Measurements from ENCODE around the gene PHF8. TPM values are rescaled to one million over a fixed set of nuclear protein-coding genes. Genes with fewer than 3 reads are reported as not detected.

The PHF8 gene
- polyA plus RNA-seq, 1 experiment = 9.7 TPM

DNA sequence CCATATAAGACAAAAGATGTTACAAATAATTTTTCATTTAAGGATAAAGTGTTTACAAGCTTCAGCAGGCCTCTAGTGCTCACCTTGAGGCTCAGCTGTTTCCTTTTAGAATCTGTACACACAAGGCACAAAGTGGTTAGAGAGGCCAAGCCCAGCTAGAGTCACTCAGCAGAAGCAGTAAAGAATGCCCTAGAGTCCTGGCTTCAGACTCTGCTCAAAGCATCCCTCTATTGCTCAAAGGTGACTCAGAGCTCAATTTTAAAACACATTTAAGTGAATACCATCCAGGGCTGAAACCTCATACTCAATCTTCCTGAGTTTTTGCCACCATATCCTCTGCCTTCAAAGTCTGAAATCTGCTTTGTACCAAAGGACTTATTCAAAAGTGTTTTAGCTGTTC, 22.6 kb upstream of the PHF8 start:
- Histone ChIP-seq H3K4me3 (ENCODE audit: low read depth, low read length) (no peak overlapping the region), H3K27me3 (ENCODE audit: control insufficient read depth, insufficient read depth, low read length) (no peaks in the 10 kb centered on the region), H3K9me3 (ENCODE audit: control insufficient read depth, insufficient read depth, low read length) (no peaks in the 10 kb centered on the region), H3K27ac (ENCODE audit: low read depth, low read length) (no peak overlapping the region)
- ChIA-PET CTCF (no interaction called here), POLR2A (no interaction called here)
- no peak for DNase-seq (ENCODE audit: low read depth, low spot score)
- TF ChIP-seq, protein P1, sequence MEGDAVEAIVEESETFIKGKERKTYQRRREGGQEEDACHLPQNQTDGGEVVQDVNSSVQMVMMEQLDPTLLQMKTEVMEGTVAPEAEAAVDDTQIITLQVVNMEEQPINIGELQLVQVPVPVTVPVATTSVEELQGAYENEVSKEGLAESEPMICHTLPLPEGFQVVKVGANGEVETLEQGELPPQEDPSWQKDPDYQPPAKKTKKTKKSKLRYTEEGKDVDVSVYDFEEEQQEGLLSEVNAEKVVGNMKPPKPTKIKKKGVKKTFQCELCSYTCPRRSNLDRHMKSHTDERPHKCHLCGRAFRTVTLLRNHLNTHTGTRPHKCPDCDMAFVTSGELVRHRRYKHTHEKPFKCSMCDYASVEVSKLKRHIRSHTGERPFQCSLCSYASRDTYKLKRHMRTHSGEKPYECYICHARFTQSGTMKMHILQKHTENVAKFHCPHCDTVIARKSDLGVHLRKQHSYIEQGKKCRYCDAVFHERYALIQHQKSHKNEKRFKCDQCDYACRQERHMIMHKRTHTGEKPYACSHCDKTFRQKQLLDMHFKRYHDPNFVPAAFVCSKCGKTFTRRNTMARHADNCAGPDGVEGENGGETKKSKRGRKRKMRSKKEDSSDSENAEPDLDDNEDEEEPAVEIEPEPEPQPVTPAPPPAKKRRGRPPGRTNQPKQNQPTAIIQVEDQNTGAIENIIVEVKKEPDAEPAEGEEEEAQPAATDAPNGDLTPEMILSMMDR (IDR thresholded peaks at IDR 0.05; ENCODE audit: low read depth, low read length) = no peak

DNA sequence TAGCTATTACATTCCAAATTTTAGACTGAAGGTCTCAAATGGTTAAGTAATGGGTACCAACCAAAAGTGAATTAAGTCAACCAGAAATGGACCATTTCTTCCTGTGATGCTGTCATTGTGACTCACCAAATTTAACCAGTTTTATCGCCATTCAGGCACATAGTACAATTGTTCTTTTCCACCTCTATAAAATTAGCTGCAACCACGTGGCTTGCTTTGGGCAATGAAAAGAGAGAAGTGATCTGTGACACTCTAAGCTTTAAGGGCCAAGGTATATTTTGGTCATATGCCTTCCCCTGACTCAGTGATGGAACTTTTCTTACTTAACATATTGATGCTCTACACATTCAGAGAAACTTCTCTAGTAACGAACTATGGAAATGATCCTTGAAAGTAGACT, 20.3 kb upstream of the PHF8 start:
- no peaks in the 10 kb centered on the region for H3K27me3 ChIP-seq (ENCODE audit: control insufficient read depth, insufficient read depth, low read length)
- no peak for DNase-seq (ENCODE audit: low read depth, low spot score)
- TF ChIP-seq, protein P1 (IDR thresholded peaks at IDR 0.05; ENCODE audit: low read depth, low read length) = no peak
- POLR2A ChIA-PET = interaction anchor here (0.8 kb wide), 1 partner anchor 20 kb away, joined by 3 read pairs; the partner anchor contains the start of gene PHF8
- H3K9me3 ChIP-seq (ENCODE audit: control insufficient read depth, insufficient read depth, low read length) = no peaks in the 10 kb centered on the region
- CTCF ChIA-PET = no interaction called here
- no peak overlapping the region for H3K4me3 ChIP-seq (ENCODE audit: low read depth, low read length)
- no peak overlapping the region for H3K27ac ChIP-seq (ENCODE audit: low read depth, low read length)

DNA sequence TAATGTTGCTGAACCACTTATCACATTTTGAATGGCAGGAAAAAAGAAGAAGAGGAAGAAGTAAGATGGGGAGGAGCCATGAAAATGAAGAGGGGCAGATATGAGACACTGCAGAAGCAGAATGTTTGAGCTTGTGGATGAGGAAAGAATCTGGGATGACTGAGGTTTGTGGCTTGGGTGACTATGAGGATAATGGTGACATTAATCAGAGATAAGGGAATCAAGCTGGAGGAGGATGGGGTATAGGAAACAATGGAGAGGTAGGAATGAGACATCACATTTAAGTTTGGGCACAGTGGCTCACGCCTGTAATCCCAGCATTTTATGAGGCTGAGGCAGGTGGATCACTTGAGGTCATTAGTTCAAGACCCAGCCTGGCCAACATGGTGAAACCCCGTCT, 19.1 kb upstream of the PHF8 start:
- DNase-seq (ENCODE audit: low read depth, low spot score) = no peak
- ChIA-PET POLR2A (no interaction called here), CTCF (no interaction called here)
- Histone ChIP-seq H3K9me3 (ENCODE audit: control insufficient read depth, insufficient read depth, low read length) (no peaks in the 10 kb centered on the region), H3K27me3 (ENCODE audit: control insufficient read depth, insufficient read depth, low read length) (no peaks in the 10 kb centered on the region), H3K4me3 (ENCODE audit: low read depth, low read length) (no peak overlapping the region), H3K27ac (ENCODE audit: low read depth, low read length) (no peak overlapping the region)
- TF ChIP-seq, protein P1 (IDR thresholded peaks at IDR 0.05; ENCODE audit: low read depth, low read length) = no peak

DNA sequence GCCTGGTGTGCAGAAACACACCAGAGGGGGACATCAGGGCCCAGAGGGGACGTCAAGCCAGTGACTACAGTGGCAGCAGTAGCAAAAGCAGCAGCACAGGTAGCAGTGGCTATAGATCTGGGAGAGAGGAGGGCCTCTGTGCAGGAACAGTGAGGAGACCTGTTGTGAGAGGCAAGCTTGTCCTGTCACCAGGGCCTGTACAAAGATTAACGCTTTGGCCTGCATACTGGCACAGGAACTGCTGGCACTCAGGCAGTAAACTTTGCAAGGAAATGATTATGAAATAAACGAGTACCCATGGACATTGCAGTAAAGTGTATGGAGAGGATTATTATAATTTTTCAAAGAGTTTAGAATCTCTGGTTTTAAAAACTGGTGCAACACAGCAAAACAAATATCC, 5.5 kb upstream of the PHF8 start:
- POLR2A ChIA-PET = no interaction called here
- Histone ChIP-seq H3K27me3 (ENCODE audit: control insufficient read depth, insufficient read depth, low read length) (no peaks in the 10 kb centered on the region), H3K27ac (ENCODE audit: low read depth, low read length) (no peak overlapping the region), H3K9me3 (ENCODE audit: control insufficient read depth, insufficient read depth, low read length) (no peaks in the 10 kb centered on the region), H3K4me3 (ENCODE audit: low read depth, low read length) (no peak overlapping the region)
- CTCF ChIA-PET = no interaction called here
- TF ChIP-seq, protein P1 (IDR thresholded peaks at IDR 0.05; ENCODE audit: low read depth, low read length) = no peak
- no peak for DNase-seq (ENCODE audit: low read depth, low spot score)

DNA sequence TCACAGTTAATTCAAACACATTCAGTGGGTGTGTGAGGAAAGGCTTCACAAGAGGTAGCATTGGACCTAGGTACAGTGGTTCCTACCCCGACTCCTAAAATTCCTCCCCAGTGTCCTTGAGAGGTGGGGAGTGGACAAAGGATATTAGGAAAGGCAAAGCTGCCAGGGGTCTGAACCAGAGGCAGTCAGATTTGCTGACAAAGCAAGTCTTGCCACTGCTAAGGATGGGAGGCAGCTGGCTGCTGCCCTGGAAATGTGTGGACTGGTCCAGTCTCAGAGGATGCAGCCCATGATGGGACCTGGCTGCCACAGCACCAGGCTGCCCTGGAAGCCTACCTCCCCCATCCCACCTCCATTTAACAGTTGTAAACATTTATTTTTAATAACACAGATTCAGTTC, 4.1 kb upstream of the PHF8 start:
- no peaks in the 10 kb centered on the region for H3K27me3 ChIP-seq (ENCODE audit: control insufficient read depth, insufficient read depth, low read length)
- no peak overlapping the region for H3K4me3 ChIP-seq (ENCODE audit: low read depth, low read length)
- no peak for DNase-seq (ENCODE audit: low read depth, low spot score)
- CTCF ChIA-PET = no interaction called here
- no peak overlapping the region for H3K27ac ChIP-seq (ENCODE audit: low read depth, low read length)
- POLR2A ChIA-PET = no interaction called here
- TF ChIP-seq, protein P1 (IDR thresholded peaks at IDR 0.05; ENCODE audit: low read depth, low read length) = no peak
- H3K9me3 ChIP-seq (ENCODE audit: control insufficient read depth, insufficient read depth, low read length) = no peaks in the 10 kb centered on the region
